Uterus (tissue), 2 donors: ENCODE data around the gene POU2F1.

Experiments
- POLR2A ChIP-seq, 2 donors: fragments of 450-650 bp; IDR thresholded peaks; one replicate each; pipeline ENCODE4 v1.6.1; 2016; ENCODE audit warnings: antibody characterized with exemption in 2 of 2, mild to moderate bottlenecking in 1 of 2, moderate library complexity in 1 of 2
- TF ChIP-seq, protein P1 (sequence below), 4 experiments: fragments of 200-600 bp in 2 of 4; fragments of 450-650 bp in 2 of 4; sonication (generic) in 2 of 4; IDR thresholded peaks; one replicate each; pipeline ENCODE4 v1.5.1; 2016 to 2019; ENCODE audit warnings: antibody characterized with exemption in 4 of 4, mild to moderate bottlenecking in 2 of 4, moderate library complexity in 1 of 4

DNA sequence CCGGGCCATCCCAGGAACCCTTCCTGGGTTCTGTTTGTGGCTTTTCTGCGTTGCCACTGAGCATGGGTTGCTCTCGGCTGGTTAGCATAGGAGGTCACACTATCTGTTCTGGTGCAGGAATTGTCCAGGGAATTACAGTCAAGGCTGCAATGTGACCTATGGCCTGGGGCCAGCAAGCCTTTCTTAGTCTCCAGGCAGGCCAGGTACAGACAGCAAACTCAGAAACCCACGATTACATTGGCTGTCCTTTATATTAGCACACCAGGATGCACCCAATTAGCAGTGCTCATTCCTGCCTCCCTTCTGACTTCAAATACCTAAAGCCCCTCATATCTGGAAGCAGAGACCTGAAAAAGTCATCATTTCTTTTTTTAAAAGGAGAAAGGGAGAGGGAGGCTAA is 242.4 kb downstream of the POU2F1 start:
- TF ChIP-seq, protein P1, sequence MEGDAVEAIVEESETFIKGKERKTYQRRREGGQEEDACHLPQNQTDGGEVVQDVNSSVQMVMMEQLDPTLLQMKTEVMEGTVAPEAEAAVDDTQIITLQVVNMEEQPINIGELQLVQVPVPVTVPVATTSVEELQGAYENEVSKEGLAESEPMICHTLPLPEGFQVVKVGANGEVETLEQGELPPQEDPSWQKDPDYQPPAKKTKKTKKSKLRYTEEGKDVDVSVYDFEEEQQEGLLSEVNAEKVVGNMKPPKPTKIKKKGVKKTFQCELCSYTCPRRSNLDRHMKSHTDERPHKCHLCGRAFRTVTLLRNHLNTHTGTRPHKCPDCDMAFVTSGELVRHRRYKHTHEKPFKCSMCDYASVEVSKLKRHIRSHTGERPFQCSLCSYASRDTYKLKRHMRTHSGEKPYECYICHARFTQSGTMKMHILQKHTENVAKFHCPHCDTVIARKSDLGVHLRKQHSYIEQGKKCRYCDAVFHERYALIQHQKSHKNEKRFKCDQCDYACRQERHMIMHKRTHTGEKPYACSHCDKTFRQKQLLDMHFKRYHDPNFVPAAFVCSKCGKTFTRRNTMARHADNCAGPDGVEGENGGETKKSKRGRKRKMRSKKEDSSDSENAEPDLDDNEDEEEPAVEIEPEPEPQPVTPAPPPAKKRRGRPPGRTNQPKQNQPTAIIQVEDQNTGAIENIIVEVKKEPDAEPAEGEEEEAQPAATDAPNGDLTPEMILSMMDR (IDR thresholded peaks at IDR 0.05), result no peak
- TF ChIP-seq POLR2A (IDR thresholded peaks at IDR 0.05), result no peak
